ENCODE data around the gene OR14I1.

OR14I1 gene

DNA sequence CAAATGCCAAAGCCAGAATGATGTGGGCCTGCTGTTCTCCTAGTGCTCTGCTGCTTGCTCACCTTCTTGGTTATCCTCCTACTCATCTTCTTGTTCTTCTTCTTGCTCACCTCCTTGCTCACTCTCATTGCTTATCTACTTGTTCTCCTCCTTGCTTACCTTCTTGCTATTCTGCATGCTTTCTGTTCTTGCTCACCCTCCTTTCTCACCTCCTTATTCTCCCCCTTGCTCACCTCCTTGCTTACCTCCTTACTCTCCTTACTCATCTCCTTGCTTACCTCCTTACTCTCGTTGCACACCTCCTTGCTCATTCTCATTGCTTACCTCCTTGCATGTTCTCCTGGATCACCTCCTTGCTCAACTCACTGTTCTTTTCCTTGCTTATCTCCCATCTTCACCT is at the start of gene OR14I1:
Gene OR14I1, minus strand, starts transcription at position 53 of the 400 bp plus-strand sequence.
- DNase-seq (ENCODE audit: low read depth in 2 of 2), result no peak

DNA sequence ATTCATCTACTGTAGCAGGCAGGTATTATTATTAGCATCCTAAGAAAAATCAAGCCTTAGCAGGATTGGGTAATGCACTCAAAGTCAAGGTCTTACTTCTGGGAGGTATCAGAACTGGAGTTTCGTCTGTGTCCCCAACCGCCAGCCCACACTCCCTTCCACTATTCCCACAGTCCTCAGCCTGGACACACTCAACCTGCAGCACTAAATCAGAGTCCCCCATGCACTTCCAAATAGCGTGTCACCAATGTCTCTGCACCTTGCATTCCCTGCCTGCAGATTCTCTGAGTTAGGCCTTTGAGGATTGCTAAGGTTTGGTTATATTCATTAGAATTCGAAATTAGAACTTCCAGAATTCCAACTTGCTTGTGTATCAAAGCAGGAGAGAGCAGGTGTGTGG is 49.1 kb upstream of the OR14I1 start:
- DNase-seq (ENCODE audit: low read depth in 2 of 2), result no peak

DNA sequence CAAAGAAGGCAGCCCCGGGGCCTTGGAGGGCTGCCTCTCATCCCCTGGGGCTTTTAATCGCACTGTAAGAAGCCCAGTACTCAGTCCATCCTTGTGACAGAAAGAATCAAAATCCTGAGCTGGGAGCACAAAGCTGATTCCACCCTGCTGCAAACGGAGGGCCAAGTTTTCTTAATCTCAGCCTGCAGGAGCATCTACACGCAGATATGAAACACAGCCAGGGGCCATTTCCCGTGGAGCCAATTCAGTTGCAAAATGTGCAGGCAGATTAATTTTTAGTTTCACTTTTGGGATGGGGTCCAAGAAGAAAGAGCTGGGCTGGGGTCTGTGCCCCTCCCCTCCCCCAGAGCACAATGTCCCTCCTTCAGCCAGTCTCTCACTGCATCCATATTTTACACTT is 48.6 kb upstream of the OR14I1 start:
- no peak for DNase-seq (ENCODE audit: low read depth in 2 of 2)

DNA sequence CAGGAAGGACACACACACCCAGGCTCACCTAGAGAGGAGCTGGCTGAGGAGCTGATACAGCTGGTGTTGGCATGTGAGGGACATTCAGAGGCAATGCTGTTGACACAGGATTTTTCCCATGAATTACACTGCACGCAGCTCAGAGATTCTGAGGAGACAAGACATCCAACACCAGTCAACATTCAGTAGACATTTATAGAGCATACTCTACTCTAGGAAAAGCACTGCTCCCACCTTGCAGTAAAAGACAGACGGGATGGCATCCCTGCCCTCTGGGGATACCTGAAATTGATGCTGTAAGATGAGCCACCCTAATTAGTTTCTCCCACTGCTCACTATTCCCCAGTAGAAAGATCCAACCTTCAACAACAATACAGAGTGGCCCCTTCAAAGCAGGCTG is 47.9 kb upstream of the OR14I1 start:
- no peak for DNase-seq (ENCODE audit: low read depth in 2 of 2)

DNA sequence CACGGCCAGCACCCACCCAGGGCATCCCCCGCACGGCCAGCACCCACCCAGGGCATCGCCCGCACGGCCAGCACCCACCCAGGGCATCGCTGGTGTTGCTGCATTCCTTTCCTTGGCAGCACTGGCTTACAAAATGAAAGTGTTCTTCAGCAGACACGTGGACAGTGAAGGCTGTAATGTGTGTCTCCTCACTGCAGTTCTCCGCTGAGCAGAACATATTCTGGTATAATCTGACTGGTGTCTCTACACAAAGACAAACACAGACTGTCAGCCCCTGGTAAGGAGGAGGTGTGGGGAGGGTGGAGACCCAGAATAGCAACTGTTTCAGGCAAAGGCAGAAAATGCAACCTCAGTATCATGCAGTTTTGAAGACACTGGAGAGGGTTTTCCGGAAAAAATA is 45.6 kb upstream of the OR14I1 start:
- no peak for DNase-seq (ENCODE audit: low read depth in 2 of 2)

DNA sequence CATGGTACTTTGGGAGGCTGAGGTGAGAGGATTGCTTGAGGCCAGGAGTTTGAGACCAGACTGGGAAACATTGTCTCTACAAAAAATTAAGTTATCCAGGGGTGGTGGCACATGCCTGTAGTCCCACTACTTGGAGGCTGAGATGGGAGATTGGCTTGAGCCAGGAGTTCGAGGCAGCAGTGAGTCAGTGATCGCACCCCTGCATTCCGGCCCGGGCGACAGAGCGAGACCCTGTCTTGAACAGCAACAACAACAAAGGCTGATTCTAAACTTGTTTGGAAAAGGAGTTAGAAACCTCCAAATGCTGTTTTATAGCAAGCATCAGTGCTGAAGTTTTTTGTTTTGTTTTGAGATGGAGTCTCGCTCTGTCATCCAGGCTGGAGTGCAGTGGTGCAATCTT is 38.3 kb upstream of the OR14I1 start:
- DNase-seq (ENCODE audit: low read depth in 2 of 2), result no peak

DNA sequence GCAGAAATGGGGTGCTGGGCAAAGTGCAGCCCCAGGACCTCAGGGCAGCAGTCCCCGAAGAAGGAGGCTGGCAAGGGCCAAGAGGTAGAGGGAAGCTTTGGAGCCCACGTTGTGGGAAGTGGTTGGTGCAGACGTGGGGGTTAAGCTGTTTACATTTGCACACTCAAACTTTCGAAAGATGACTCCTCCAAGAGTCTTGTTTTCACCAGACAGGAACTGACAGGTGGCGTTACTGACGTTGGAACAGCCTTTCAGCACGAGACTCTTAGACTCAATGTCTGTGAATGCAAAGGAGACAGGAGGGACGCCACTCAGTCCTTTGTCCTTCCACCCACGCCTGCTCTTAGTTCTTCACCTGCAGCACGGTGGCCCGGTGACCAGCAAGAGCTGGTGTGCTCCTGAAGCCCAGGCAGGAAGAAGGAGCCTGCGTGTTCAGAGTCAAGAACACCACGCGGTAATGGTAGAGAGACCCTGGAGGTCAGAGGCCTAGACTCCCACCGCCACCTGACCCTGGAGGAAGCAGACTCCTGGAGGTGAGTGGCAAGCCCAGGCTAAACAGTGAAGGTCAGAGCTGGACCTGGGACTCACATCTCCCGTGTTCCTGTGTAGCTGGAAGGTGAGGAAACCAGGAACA is 37.1 kb upstream of the OR14I1 start:
- no peak for DNase-seq (ENCODE audit: low read depth in 2 of 2)

DNA sequence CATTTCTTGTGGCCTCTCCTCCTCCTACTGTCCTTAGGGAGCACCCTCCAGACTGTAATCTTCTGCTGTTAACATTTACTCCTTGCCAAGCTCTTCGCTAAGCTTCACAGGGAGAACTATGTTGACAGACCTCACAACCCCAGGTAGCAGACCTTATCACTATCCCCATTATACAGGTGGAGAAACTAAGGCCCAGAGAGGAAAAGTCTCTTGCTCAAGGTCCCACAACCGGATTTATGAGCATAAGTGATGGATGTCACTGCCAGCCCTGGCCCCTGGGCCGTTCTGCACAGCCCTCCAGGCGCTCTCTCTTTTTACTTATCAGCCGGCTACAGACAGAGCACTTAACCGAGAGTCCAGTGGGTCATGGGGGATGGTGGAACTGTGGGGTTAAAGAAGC is 34.9 kb upstream of the OR14I1 start:
- no peak for DNase-seq (ENCODE audit: low read depth in 2 of 2)

DNA sequence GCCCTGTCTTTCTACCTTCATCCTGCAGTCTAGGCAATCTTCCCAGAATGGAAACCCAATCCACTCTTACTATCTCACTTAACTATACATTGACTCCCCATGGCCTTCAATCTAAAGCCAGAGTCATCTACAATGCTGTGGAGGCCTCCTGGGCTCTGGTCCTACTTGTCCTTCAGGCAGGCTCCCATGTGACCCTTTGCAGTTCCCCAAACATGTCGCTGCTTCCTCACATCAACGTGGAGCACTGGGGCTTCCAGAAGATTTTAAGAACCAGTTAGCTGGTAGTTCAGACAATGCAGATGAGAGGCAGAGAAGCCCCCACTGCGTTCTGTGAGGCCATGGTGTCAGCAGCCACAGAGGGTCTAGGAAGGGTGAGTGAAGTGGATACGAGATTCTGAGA is 34.4 kb upstream of the OR14I1 start:
- DNase-seq (ENCODE audit: low read depth in 2 of 2), result no peak

DNA sequence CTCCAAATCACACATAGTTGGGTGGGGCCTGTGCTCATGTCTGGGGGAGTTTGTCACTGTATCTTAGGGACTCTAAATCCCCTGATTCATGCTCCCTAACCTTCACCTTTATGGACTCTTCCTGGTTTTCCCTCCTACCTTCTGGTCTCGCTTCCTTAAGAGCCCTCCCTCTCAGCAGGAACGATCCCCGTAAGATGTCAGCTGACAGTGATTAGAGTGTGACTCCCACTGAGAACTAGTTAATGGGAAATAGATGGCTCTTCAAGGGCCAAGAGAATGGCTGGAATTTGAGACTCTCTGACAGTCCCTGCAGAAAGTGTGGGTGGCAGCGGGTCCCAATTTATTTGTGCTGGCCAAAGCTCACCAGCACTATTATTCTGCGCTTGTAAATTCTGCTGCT is 31.0 kb upstream of the OR14I1 start:
- DNase-seq (ENCODE audit: low read depth in 2 of 2), result no peak

DNA sequence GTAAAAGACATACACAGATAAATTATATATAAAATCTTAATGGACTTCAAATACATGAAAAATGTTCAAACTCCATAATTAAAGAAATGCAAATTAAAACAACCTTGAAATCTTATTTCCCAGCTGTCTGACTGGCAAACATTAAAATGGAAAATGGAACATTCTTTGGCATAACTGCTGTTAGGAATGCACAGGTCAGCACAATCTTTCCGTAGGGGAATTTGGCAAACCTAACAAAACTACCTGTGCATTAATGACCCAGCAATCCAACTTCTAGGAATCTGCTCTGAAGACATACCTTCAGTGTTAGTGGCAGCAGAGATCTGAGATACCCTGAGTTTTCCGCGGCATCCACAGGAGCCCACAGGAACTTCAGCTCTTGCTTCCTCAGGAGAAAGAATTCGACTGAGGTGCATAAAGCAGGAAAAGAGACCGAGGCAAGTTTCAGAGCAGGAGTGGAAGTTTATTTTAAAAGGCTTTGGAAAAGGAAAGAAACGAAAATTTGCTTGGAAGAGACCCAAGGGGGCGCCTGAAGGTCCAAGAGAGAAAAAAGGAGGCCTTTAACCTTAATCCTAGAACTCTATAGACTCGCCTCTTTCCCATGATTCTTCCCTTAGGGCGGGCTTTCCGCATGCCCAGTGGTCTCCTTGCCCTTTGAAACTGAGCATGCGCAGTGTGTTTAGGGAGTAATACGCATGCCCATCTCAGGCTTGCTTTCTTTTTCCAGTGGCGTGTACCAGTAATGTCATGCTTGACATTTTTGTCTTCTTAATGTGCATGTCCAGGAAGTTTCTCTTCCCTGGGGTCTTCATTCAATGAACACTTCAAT is 28.2 kb upstream of the OR14I1 start:
- DNase-seq (ENCODE audit: low read depth in 2 of 2), result no peak

DNA sequence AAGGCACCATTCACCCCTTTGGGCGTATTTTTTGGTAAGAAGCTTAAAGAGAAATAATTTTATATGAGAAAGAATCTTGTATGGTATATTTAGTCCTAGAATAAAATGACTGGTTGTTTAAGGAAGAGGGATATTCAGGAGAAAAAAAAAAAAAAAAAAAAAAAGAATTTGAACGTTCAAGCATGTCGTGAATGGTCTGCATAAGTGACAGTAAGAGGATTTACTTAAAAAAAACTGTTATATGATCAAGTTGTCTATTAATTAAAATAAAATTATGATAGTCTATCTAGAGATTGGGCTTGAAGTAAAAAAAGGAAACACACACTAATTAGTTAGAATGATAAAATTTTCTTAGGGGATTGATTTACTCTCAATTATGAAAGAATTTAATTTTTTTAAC is 11.7 kb upstream of the OR14I1 start:
- DNase-seq (ENCODE audit: low read depth in 2 of 2), result no peak

DNA sequence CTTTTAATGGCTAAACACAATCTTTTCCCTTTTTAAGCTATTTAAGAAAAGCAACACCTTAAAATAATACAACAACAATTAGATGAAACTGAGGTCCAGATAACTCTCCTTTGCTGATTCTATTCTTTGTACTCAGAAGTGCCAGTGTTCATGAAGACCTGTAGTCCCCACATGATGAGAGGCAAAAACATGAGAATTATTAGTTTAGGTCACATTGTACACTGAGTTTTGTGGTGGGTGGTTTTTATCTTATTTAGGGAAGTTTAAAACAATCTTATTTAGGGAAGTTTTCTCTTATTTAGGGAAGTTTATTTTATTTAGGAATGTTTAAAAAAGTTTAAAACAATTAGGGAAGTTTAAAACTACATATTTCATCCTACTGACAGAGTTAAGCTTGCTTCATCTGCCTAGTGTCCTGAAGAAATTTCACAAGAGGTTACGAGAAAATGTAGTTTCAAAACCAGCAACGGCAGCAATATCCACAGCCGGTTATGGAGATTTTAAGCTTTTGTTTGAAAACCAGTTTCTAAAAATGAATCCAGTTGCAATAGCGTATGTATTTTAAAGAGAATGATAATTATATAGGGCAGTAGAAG is 7.8 kb upstream of the OR14I1 start:
- DNase-seq (ENCODE audit: low read depth in 2 of 2), result no peak

DNA sequence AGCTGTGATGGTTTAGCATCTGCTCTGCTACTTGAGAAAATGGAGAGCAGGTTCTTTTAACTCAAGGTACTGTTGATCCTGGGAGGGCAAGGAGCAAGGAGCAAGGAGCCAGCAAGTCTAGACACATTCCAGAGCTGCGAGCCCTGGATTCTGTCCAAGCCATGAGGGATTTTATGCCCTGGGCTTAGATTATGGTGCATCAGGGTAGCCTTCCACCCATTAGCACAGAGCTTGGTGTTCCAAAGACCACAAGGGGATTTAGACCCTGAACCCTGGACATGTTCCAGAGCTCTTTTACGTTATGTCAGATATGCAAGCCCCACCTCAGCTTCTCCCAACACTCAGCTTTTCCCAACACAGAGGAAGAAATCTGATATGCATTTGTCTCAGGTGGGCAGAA is 2.0 kb upstream of the OR14I1 start:
- no peak for DNase-seq (ENCODE audit: low read depth in 2 of 2)

DNA sequence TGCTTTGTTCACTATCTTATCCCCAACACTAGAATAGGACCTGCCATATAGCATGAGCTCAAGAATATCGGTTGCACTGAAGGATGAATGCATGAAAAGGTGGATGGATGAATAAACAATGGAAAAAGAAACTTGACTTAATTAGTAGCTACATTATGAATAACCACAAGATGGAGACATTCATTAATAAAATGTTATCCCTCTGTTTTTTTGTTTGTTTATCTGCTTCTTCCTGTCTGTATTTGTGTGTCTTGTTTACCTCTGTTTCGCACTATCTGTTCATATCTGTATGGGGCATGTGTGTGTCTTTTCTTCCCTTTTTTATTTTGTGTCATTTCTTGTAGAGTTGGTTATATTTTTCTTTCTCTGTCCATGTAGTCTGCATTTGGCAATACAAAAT is 1.1 kb upstream of the OR14I1 start:
- DNase-seq (ENCODE audit: low read depth in 2 of 2), result no peak

DNA sequence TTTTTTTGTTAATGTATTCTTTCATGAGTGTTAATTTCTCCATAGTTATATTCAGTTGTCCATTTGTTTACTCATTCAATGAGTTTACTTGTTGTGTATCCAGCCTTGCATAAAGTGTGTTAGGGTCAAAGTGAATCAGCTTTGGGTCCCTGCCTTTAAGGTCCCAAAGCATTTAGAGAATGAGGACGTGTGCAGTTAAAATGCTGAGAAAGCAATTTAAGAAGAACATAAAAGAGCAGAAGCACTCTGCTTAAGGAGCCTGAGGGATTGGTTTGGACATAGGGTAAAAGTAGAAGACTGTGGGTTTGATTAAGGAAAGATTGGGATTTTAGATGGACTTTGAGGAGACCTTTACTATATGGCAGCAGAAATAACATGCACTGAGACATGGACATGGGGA is 3.5 kb downstream of the OR14I1 start:
- no peak for DNase-seq (ENCODE audit: low read depth in 2 of 2)

DNA sequence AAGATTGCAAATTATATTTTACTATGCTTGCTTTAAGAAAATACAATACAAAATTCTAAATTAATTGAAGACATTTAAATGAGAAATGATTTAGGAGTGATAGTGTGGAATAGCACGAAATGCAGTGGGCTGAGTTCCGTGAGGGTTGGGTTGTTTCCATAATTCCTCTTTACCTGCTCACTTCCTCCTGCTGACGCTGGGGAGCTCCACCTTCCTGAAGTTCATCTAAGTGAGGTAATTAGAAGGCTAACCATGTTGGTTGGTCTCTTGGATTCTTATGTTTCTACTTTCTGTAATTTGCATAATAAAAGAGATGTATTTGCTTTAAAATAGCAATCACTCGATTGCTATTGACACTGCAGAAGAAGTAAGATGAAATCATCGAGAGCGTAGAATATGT is 4.7 kb downstream of the OR14I1 start:
- no peak for DNase-seq (ENCODE audit: low read depth in 2 of 2)

DNA sequence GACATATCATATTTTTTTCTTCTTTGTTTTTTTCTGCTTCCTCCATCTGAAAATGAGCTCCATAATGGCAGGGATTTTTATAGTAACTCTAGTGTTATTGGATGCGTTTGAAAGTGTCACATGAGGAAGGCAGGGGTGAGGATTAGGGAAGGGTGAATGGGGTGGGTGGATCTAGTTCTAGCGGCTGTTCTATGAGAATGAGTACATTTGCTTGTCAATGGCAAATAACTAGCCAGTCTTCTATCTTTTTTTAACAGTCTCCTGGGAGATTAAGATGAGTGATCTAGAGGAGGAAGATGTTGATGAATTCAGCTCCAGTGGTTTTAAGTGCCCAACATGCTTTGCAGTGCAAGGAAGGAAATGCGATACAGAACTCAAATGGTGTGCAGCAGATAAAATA is 5.8 kb downstream of the OR14I1 start:
- DNase-seq (ENCODE audit: low read depth in 2 of 2), result no peak

DNA sequence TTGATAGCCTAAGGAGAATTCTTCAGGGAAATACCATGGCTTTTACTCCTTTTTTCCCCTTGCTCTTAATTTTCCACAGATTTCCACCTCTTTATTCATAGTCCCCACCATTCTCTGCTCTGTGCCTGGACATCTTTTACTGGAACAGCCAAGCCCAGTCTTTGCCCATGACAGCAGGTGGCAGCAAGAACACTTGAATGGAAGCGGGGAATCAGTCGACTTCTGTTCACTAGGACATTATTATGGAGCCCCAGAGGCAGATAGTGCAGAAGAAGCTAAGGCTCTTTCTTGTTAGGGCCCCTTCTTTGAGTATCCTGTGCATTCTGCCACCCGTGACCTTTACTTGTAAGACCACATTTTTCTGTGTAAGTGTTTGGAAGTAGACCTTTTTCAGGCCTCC is 6.3 kb downstream of the OR14I1 start:
- DNase-seq (ENCODE audit: low read depth in 2 of 2), result no peak

DNA sequence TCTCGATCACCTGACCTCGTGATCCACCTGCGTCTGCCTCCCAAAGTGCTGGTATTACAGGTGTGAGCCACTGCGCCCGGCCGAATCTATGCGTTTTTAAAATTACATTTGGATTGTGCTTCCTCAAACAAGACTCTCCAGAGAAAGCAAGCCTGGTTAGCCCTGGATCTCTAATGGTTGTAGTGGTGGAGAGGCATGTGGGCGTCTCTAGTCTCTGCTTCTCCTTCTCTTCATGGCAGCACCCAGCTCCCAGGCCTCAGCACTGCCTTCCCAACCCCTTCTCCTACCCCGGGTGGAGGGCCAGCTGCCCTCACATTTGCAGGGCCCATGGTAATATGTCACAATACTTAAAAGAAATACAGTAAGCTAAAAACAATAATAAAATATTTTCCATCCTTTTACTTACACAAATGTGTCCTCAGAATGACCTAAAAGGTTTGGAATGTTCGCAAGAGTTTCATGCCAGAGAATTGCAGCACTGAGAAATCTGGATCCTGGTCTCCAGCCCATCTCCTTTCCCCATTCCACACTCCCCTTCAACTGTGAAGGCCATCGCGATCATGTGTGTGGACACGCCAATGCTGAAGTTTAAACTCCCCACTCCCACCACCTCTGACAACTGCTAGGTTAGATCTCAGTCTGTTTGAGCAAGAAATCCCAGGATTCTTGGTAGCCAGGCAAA is 7.0 kb downstream of the OR14I1 start:
- no peak for DNase-seq (ENCODE audit: low read depth in 2 of 2)

DNA sequence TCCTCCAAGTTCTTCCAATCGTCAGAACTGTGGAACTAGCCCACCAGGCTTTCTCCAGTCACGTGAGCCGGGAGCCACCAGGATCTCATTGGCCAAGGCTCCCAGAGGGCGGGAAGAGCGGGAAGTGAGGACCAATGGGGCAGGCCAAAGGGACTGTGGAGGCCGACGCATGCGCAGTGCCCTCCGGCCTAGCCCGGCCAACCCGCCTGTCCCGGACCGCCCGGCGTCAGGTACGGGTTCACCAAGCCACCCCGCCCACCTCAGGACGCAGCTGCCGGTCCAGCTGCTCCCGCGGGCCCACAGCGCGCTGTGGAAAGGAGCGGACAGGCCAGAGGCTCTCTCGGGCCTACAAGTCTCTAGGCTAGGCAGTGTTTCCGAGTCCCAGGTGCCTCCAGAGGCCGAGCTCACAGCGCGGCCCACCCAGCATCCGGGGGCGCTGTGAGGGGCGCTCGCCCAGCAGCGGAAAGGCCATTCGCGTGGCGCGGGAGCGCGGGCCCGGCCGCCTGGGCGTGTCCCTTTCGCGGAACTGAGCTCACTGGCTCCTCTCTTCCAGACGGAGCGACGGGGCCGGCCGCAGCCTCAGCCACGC is 10.9 kb downstream of the OR14I1 start:
- no peak for DNase-seq (ENCODE audit: low read depth in 2 of 2)

Data from stimulated activated CD8-positive, alpha-beta memory T cell treated with anti-CD3 and anti-CD28 coated beads, Interleukin-2, amount 100 ng/mL, for 1 hour (primary cell).